Ramos (cell line): ENCODE data around the gene HMG20B.

ENCODE experiments used
- in situ Hi-C: fragments of 300-500 bp; cut with MboI; formaldehyde crosslinking; loops from one replicate; pipeline ENCODE4 v1.14.3; 2022; ENCODE audit warnings: low sequenced_read_pairs; ENCODE audit not compliant: unreplicated experiment

The HMG20B gene

GRCh38 chr19:3604227-3604986, 31.7 kb downstream of the HMG20B start:
- in situ Hi-C loops: no loop called here

DNA sequence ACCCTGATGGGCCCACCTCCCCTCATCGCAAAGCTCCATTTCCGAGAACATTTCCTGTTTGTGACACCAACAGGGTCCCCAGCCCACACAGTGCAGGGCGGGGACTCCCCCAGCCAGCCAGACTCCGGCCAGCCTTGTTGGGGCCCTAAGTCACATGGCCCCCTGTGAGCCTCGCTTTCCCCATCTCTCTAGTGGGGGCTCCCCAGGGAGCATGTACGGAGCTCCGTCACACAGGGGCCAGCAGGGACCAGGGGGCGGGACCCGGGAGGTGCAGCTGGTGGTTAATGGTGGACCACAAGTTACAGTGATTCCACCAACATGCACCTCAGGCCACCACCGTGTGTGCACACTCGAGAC, 32.2 kb downstream of the HMG20B start:
- in situ Hi-C loops: no loop called here

DNA sequence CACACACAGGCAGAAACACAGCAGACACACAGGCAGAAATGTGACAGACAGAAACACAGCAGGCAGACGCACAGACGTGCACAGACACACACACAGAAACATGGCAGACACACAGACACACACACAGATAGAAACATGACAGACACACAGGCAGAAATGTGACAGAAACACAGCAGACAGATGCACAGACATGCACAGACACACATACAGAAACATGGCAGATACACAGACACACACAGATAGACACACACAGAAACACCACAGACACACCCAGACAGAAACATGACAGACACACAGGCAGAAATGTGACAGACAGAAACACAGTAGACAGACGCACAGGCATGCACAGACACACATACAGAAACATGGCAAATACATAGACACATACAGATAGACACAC, 32.6 kb downstream of the HMG20B start:
- in situ Hi-C loops: no loop called here

DNA sequence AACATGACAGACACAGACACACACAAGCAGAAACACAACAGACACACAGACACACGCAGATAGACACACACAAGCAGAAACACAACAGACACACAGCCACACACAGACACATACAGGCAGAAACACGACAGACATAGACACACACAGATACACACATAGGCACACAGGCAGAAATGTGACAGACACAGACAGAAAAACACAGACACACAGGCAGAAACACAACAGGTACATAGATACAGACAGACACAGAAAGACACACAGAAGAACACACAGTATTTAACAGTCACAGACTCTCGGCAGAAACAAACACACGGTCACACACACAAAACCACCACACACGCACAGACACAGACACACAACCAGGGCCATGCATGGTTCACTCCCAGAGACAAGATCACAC, 33.0 kb downstream of the HMG20B start:
- in situ Hi-C loops: no loop called here

GRCh38 chr19:3606174-3606689, 33.5 kb downstream of the HMG20B start:
- in situ Hi-C loops: no loop called here

DNA sequence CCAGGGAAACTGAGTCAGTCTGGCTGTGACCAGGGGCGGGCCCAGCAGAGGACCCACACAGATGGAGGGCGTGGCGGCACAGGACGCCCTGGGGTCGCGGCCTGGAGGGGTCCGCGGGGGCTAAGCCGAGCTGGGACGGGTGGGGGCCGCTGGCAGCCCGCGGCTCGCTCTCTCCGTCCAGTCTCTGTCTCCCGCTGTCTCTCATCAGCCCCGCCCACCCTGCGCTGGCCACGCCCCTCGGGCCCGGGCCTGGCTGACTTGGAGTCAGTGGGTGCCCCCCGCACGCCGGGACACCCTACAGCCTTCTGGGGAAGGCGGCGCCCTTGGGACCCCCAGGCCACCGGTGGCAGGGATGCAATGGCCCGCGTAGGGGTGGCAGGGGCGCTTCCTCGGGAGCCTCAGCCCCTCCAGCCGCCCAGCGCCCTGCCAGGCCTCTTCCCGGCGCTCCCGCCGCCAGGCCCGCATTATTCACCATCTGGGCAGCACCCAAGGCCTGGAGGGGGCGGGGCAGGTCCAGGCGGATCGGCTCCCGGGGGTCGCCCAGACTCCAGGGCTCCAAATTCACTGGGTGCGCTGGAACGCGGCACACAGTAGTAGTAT, 34.0 kb downstream of the HMG20B start, which contains the start of gene TBXA2R:
TBXA2R (minus strand) TSS at position 186 of the 600 bp plus-strand sequence. CDS start 6,241 bp downstream, outside the sequence.
- in situ Hi-C loops: no loop called here

GRCh38 chr19:3607303-3608078, 34.7 kb downstream of the HMG20B start:
- in situ Hi-C loops: no loop called here

GRCh38 chr19:3608079-3608641, 35.4 kb downstream of the HMG20B start:
- in situ Hi-C loops: no loop called here

DNA sequence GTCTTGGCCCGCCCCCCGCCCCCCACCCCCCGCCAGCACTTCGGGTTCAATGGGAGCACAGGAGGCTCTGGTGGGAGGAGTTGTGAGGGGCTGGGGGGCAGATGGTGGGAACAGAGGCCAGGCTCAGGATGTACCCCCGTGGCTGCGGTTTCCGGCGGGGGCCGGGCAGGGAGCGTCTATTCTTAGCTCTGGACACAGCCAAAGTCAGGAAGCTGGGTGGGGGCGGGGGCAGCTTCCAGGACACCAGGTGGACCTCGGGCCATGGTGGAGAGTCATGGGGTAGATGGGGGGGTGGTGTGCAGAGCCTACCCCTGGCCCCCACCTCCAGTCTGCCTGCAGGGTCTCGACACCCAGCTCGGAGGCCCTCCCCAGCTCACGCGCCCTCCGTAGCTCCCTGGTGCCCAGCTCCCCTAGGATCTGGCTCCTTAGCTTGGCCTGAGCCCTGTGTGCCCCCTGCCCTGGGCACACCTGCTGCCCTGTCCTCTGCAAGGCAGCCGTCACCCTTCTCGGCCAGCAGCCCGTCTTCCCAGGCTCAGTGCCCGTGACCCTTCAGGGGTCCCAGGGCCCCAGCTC, 36.1 kb downstream of the HMG20B start:
- in situ Hi-C loops: no loop called here

DNA sequence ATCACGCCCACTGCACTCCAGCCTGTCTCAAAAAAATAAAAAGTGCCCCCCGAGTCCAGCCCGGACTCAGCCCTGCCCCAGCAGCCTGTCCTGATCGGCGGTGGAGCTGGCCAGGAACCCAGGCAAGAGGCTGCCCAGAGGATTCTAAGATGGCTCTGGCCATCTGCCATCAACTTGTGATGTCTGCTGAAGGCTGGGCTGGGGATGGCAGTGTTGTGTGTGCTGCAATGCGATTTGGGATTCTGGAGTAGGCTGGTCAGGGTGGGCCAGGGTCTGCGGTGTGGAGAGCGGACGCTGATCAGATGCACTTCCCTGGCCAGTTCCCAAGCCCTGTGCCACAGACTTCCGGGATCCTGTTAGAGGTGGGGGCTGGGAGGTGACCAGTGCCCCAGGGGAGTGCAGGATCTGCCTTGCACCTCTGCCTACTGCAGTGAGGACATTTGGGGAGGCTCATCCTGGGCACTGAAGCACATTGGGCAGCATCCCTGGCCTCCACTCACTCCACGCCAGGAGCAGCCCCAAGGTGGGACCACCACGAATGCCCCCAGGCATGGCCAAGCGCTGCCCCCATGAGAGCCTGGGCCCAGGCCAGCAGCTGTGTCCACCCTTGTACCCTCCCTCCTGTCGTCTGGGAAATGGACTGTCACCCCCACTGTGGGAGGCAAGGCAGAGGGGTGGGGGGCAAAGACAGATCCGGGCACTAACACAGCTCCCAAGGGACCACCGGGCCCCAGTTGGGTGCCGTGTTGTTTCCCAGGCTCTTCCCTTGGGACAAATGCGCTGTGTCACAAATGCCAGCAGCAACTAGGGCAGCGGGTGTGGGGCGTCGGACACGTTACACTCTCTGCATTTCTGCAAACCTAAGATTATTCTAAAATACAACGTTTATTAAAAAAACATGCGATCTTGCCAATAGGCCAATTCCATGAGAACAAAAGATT, 37.3 kb downstream of the HMG20B start:
- in situ Hi-C loops: loop anchor here (10.0 kb wide), 1 partner anchor 65 kb away; no protein-coding TSS in a partner anchor

DNA sequence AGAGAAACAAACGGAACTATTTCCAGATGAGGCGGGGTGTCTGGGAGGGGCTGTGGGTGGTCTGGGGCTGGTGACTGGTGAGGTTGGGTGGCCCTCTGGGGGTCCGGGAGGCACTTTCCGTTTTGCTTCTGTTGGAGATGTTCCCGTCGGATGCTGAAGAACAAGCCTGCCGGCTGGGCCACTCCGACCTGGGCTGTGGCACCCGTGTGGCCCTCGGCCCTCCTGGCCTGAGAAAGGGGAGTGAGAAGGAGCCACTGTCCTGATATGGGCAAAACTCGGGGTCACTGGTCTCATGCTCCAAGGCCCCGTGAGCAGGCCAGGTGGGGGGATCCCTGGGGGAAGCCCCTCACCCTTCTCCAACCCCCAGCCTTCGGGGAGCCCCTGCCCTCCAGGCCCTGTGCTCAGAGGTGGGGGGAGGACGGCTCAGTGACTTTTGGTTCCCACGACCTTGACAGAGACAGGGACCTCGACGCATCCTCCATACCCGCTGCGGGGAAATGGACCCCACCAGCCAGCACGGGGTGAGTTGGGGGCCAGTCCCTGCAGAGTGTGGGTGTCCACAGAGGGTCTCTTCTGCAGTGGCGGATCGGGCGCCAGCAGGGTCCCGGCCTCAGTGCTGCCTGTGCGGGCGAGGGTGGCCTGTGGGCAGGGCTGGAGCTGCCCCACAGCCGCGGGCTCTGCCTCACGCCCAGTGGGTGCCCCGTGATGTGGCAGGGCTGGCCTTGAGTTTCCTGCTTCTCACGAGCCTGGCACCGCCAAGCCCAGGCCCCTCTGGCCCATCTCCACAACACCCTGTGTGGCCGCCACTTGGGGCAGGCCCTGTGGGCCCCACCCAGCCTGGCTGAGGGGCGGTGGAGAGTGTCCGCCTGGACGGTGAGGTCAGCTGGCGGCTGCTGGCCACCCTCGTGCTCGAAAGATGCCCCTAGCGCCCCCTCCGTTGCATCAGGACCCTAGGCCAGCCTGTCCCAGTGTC, 38.3 kb downstream of the HMG20B start:
- in situ Hi-C loops: loop anchor here (10.0 kb wide), 1 partner anchor 66 kb away; no protein-coding TSS in a partner anchor

DNA sequence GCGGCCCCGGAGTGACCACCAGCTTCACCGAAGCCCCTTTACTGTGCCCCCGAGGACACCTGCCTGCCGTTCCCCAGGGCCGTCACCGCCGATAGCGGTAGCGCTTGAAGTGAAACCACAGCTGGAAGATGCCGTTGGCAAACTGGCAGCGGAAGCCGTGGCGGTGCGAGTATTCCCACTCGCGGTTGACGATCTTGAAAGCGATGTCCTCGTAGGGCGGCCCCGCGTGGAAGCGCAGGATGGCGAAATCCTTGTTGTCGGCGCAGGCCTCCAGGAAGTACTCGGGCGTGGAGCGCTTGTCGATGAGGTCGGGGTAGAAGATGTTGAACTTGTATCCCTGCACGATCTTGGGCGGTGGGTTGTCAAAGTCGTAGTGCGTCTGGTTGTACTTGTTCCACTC, 39.1 kb downstream of the HMG20B start:
- in situ Hi-C loops: loop anchor here (10.0 kb wide), 1 partner anchor 67 kb away; no protein-coding TSS in a partner anchor

DNA sequence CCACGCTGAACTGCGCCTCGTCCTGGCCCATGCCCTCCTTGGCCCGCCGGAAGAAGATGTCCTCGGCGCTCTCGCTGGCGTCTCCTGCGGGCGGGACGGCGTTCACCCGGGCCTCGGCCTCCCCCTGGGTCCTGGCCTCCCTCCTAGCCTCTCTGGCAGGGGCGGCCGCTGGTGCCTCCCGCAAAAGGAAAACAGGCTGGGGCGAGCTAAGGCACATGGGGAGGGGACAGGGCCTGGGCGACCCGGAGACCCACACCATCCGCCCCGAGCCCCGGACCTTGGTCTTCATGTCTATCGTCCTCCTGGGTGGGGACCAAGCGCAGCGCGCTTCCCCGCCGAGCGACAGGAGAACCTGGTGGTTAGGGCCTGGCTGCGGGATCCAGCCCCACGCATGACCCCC, 39.6 kb downstream of the HMG20B start:
- in situ Hi-C loops: loop anchor here (10.0 kb wide), 1 partner anchor 68 kb away; no protein-coding TSS in a partner anchor

DNA sequence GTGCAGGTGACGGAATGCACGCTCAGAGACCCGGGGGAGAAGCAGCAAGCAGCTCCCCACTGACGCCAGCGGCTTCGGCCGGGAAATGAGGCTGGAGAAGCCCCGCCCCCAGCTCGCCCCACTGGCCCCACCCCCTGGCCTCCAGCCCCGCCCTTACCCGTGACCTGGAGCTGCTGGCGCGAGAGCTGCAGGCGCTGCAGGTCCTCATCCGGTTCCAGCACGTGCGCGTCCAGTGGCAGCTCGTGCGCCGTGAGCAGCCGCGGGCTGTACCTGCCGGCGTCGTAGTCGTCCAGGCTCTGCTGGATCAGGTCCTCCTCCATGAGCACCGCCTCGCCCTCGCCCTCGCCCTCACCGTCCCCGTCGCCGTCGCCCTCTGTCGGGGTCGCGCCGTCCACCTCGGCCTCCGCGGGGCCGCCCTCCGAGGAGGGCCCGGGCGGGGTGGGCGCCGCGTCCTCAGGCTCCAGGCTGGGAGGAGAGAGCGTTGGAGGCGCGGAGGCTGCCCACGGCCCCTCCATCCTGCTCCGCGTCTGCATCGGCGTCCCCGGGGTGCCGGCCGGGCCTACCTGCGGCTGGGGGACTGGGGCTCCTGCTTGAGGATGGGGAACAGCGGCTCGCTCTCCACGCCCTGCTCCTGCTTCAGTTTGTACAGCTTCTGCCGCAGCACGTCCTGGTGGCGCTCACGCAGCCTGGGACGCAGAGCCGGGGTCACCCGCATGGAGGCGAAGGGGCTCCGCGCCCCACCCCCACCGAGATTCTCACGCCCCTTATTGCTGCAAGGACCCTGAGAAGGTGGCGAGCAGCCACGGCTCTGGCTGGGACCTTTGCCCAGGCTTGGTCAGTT, 40.4 kb downstream of the HMG20B start:
- in situ Hi-C loops: loop anchor here (10.0 kb wide), 1 partner anchor 68 kb away; no protein-coding TSS in a partner anchor

DNA sequence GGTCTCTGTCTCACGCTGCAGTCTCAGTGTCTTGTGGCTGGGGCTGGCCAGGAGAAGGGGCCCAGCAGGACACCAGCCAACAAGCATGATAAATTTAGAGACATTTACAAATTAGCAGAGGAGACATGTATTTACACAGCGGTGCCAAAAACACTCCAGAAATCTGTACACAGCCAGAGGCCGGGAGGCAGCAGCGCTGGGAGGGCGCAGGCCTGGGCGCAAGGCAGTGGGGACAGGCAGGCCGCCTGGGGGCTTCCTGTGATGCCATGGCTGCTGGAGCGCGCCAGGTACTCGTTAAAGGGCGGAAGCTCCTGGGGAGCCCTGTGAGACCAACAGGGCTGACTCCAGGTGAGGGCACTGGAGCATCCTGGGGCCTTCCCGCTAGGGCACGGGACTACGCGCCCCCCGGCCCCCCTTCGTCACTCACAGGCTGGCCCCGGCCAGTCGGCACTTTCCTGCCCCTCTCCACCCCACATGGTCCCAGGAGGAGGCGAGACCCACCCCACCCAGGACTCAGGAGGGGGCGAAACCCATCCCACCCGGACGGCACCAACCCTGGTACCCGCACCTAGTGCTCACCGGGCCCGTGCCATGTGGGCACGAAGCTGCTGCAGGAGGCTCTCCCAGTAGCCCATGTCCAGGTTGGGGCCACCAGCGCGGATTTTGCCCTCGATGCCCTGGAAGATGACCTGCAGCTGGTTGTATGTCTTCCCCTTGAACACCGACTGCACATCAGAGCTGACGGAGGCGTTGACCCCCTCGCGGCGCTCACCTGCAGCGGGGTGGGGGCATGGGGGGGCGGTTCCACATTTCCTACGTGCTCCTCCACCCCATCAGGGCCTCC, 41.3 kb downstream of the HMG20B start:
- in situ Hi-C loops: loop anchor here (10.0 kb wide), 1 partner anchor 69 kb away; no protein-coding TSS in a partner anchor
